Measurements from ENCODE around the gene NPHP4.

The NPHP4 gene

DNA sequence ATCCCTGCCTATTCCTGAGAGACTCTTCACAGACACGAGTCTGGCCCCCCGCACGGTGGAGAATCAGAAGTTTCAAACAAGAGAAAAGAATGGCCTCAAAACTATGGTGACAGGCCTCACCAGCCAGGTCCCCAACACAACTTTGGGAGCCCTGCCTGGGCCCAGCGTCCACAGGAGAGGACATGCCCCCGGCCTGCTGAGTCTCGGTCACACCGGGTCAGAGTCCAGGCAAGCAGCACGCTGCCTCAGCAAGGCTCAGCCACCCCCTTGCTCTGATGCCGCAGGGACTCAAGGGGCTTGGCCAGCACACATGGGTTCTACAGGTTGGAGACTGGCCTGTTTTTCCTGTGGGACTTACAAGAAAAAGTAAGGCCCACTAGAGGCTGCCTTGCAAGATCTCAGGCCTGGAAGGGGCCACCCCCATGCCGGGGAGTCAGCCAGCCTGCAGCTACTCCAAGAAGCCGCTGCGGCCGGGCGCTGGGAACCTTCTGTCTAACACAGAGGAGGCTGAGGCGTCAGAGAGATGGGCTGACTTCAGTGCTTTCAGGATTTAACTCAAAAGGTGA is 116.8 kb downstream of the NPHP4 start:
- H3K9ac ChIP-seq (ENCODE audit: low read length), result no peak overlapping the region
- H4K8ac ChIP-seq (ENCODE audit: low read depth, low read length), result no peak overlapping the region
- H2AK5ac ChIP-seq (ENCODE audit: low read length), result no peak overlapping the region
- H3K4ac ChIP-seq (ENCODE audit: low read depth, low read length), result no peak overlapping the region
- H3K18ac ChIP-seq (ENCODE audit: low read length), result no peak overlapping the region
- H2BK5ac ChIP-seq (ENCODE audit: low read length), result no peak overlapping the region
- H3K4me3 ChIP-seq (ENCODE audit: low read length), result no peak overlapping the region
- no peak overlapping the region for H3K56ac ChIP-seq (ENCODE audit: low read length)
- H3K27ac ChIP-seq (ENCODE audit: low read depth, low read length), result no peak overlapping the region
- no peak overlapping the region for H3K4me2 ChIP-seq (ENCODE audit: low read length)
- H3K23ac ChIP-seq (ENCODE audit: low read length), result no peak overlapping the region
- H3K79me2 ChIP-seq (ENCODE audit: control insufficient read depth, insufficient read depth, low read length), result no peaks in the 10 kb centered on the region
- H2BK120ac ChIP-seq (ENCODE audit: low read depth, low read length), result no peak overlapping the region
- no peak for DNase-seq
- WGBS (ENCODE audit: extremely low coverage, insufficient coverage, low lambda C conversion rate), result no CpG with 5 or more reads among the region's 15 CpGs
- H3K4me1 ChIP-seq (ENCODE audit: control insufficient read depth, low read depth, low read length), result no peaks in the 10 kb centered on the region
- H3K36me3 ChIP-seq (ENCODE audit: control insufficient read depth, insufficient read depth, low read length), result peaks cover 2% of the 10 kb centered on the region
- H3K27me3 ChIP-seq (ENCODE audit: insufficient read depth, low read length, poor library complexity), result no peaks in the 10 kb centered on the region
- no peak overlapping the region for H2BK15ac ChIP-seq (replicated peaks; ENCODE audit: low read depth)
- no peak overlapping the region for H4K5ac ChIP-seq (ENCODE audit: low read length)
- H3K79me1 ChIP-seq (ENCODE audit: low read length), result no peaks in the 10 kb centered on the region

GRCh38 chr1:5874416-5875110 is 117.7 kb downstream of the NPHP4 start:
- peaks cover 2% of the 10 kb centered on the region for H3K36me3 ChIP-seq (ENCODE audit: control insufficient read depth, insufficient read depth, low read length)
- H3K27me3 ChIP-seq (ENCODE audit: insufficient read depth, low read length, poor library complexity), result no peaks in the 10 kb centered on the region
- no peak overlapping the region for H3K4me3 ChIP-seq (ENCODE audit: low read length)
- no peak overlapping the region for H3K9ac ChIP-seq (ENCODE audit: low read length)
- H4K5ac ChIP-seq (ENCODE audit: low read length), result no peak overlapping the region
- H2AK5ac ChIP-seq (ENCODE audit: low read length), result no peak overlapping the region
- no peak overlapping the region for H3K56ac ChIP-seq (ENCODE audit: low read length)
- no CpG with 5 or more reads among the region's 41 CpGs for WGBS (ENCODE audit: extremely low coverage, insufficient coverage, low lambda C conversion rate)
- no peak overlapping the region for H4K8ac ChIP-seq (ENCODE audit: low read depth, low read length)
- H3K4me1 ChIP-seq (ENCODE audit: control insufficient read depth, low read depth, low read length), result no peaks in the 10 kb centered on the region
- no peaks in the 10 kb centered on the region for H3K79me2 ChIP-seq (ENCODE audit: control insufficient read depth, insufficient read depth, low read length)
- H2BK120ac ChIP-seq (ENCODE audit: low read depth, low read length), result no peak overlapping the region
- no peak overlapping the region for H3K18ac ChIP-seq (ENCODE audit: low read length)
- no peak overlapping the region for H3K23ac ChIP-seq (ENCODE audit: low read length)
- no peaks in the 10 kb centered on the region for H3K79me1 ChIP-seq (ENCODE audit: low read length)
- no peak for DNase-seq
- no peak overlapping the region for H3K4me2 ChIP-seq (ENCODE audit: low read length)
- no peak overlapping the region for H2BK15ac ChIP-seq (replicated peaks; ENCODE audit: low read depth)
- H3K27ac ChIP-seq (ENCODE audit: low read depth, low read length), result no peak overlapping the region
- H3K4ac ChIP-seq (ENCODE audit: low read depth, low read length), result no peak overlapping the region
- H2BK5ac ChIP-seq (ENCODE audit: low read length), result no peak overlapping the region

DNA sequence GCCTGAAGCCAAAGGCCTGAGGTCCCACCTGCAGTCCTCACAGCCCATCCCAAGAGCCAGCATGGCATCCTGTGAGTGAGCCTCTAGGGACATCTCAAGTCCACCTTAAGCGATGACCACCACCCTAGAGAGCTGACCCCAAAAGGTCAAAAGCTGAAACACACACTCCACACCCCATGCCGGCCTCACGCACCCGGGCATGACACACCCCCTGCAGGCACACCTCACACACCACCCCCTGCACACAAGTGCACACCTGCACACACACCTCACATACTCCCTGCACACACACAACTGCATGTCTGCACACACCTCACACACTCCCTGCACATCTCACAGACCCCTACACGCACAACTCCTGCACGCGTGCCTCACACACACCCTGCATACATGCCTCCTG is 118.7 kb downstream of the NPHP4 start:
- Histone ChIP-seq H3K23ac (ENCODE audit: low read length) (no peak overlapping the region), H3K27me3 (ENCODE audit: insufficient read depth, low read length, poor library complexity) (no peaks in the 10 kb centered on the region), H3K36me3 (ENCODE audit: control insufficient read depth, insufficient read depth, low read length) (peaks cover 2% of the 10 kb centered on the region), H2BK5ac (ENCODE audit: low read length) (no peak overlapping the region), H3K4me3 (ENCODE audit: low read length) (no peak overlapping the region), H3K18ac (ENCODE audit: low read length) (no peak overlapping the region), H2BK15ac (replicated peaks; ENCODE audit: low read depth) (no peak overlapping the region), H2AK5ac (ENCODE audit: low read length) (no peak overlapping the region), H3K4me1 (ENCODE audit: control insufficient read depth, low read depth, low read length) (no peaks in the 10 kb centered on the region), H3K9ac (ENCODE audit: low read length) (no peak overlapping the region), H3K79me2 (ENCODE audit: control insufficient read depth, insufficient read depth, low read length) (no peaks in the 10 kb centered on the region), H3K4ac (ENCODE audit: low read depth, low read length) (no peak overlapping the region), H3K4me2 (ENCODE audit: low read length) (no peak overlapping the region), H4K5ac (ENCODE audit: low read length) (no peak overlapping the region), H3K27ac (ENCODE audit: low read depth, low read length) (no peak overlapping the region), H2BK120ac (ENCODE audit: low read depth, low read length) (no peak overlapping the region), H3K56ac (ENCODE audit: low read length) (no peak overlapping the region), H3K79me1 (ENCODE audit: low read length) (no peaks in the 10 kb centered on the region), H4K8ac (ENCODE audit: low read depth, low read length) (no peak overlapping the region)
- no CpG with 5 or more reads among the region's 7 CpGs for WGBS (ENCODE audit: extremely low coverage, insufficient coverage, low lambda C conversion rate)
- DNase-seq, result no peak

- no peak overlapping the region for H4K8ac ChIP-seq (ENCODE audit: low read depth, low read length)
- H4K5ac ChIP-seq (ENCODE audit: low read length), result no peak overlapping the region
- no peaks in the 10 kb centered on the region for H3K27me3 ChIP-seq (ENCODE audit: insufficient read depth, low read length, poor library complexity)
- H2AK5ac ChIP-seq (ENCODE audit: low read length), result no peak overlapping the region
- H3K23ac ChIP-seq (ENCODE audit: low read length), result no peak overlapping the region
- H3K79me2 ChIP-seq (ENCODE audit: control insufficient read depth, insufficient read depth, low read length), result no peaks in the 10 kb centered on the region
- no peak overlapping the region for H3K18ac ChIP-seq (ENCODE audit: low read length)
- no peak overlapping the region for H3K4me3 ChIP-seq (ENCODE audit: low read length)
- no peak overlapping the region for H3K4me2 ChIP-seq (ENCODE audit: low read length)
- no peak overlapping the region for H2BK15ac ChIP-seq (replicated peaks; ENCODE audit: low read depth)
- H3K4me1 ChIP-seq (ENCODE audit: control insufficient read depth, low read depth, low read length), result no peaks in the 10 kb centered on the region
- H3K36me3 ChIP-seq (ENCODE audit: control insufficient read depth, insufficient read depth, low read length), result peaks cover 2% of the 10 kb centered on the region
- no peak for DNase-seq
- no peaks in the 10 kb centered on the region for H3K79me1 ChIP-seq (ENCODE audit: low read length)
- no peak overlapping the region for H2BK5ac ChIP-seq (ENCODE audit: low read length)
- H3K9ac ChIP-seq (ENCODE audit: low read length), result no peak overlapping the region
- no peak overlapping the region for H3K4ac ChIP-seq (ENCODE audit: low read depth, low read length)
- WGBS (ENCODE audit: extremely low coverage, insufficient coverage, low lambda C conversion rate), result no CpG with 5 or more reads among the region's 16 CpGs
- H3K27ac ChIP-seq (ENCODE audit: low read depth, low read length), result no peak overlapping the region
- no peak overlapping the region for H2BK120ac ChIP-seq (ENCODE audit: low read depth, low read length)
- no peak overlapping the region for H3K56ac ChIP-seq (ENCODE audit: low read length)
Observed at GRCh38 chr1:5872886-5873285, 119.3 kb downstream of the NPHP4 start.

- no peak overlapping the region for H2BK120ac ChIP-seq (ENCODE audit: low read depth, low read length)
- H3K18ac ChIP-seq (ENCODE audit: low read length), result no peak overlapping the region
- no peak overlapping the region for H2BK5ac ChIP-seq (ENCODE audit: low read length)
- no peaks in the 10 kb centered on the region for H3K79me1 ChIP-seq (ENCODE audit: low read length)
- H4K5ac ChIP-seq (ENCODE audit: low read length), result no peak overlapping the region
- no peak overlapping the region for H2BK15ac ChIP-seq (replicated peaks; ENCODE audit: low read depth)
- H3K9ac ChIP-seq (ENCODE audit: low read length), result no peak overlapping the region
- WGBS (ENCODE audit: extremely low coverage, insufficient coverage, low lambda C conversion rate), result no CpG with 5 or more reads among the region's 6 CpGs
- no peak overlapping the region for H3K4ac ChIP-seq (ENCODE audit: low read depth, low read length)
- no peak overlapping the region for H3K56ac ChIP-seq (ENCODE audit: low read length)
- no peaks in the 10 kb centered on the region for H3K79me2 ChIP-seq (ENCODE audit: control insufficient read depth, insufficient read depth, low read length)
- DNase-seq, result no peak
- H3K4me2 ChIP-seq (ENCODE audit: low read length), result no peak overlapping the region
- no peak overlapping the region for H2AK5ac ChIP-seq (ENCODE audit: low read length)
- H3K4me3 ChIP-seq (ENCODE audit: low read length), result no peak overlapping the region
- H3K27ac ChIP-seq (ENCODE audit: low read depth, low read length), result no peak overlapping the region
- H4K8ac ChIP-seq (ENCODE audit: low read depth, low read length), result no peak overlapping the region
- no peak overlapping the region for H3K23ac ChIP-seq (ENCODE audit: low read length)
- no peaks in the 10 kb centered on the region for H3K4me1 ChIP-seq (ENCODE audit: control insufficient read depth, low read depth, low read length)
- H3K27me3 ChIP-seq (ENCODE audit: insufficient read depth, low read length, poor library complexity), result no peaks in the 10 kb centered on the region
- peaks cover 2% of the 10 kb centered on the region for H3K36me3 ChIP-seq (ENCODE audit: control insufficient read depth, insufficient read depth, low read length)
Observed at GRCh38 chr1:5868931-5869500, 123.2 kb downstream of the NPHP4 start.
